Suprapubic skin (tissue), 4 donors: ENCODE results near the gene GASK1A. TPM values are rescaled to one million over a fixed set of nuclear protein-coding genes. Genes with fewer than 3 reads are reported as not detected.

Experiments used
- DNase-seq, 2 donors: peaks; one replicate each; pipeline ENCODE4 v3.0.0-alpha.2; 2019; ENCODE audit warnings: low spot score in 2 of 2
- H3K27ac ChIP-seq: fragments of 200-600 bp; sonication (generic); one replicate; pipeline ENCODE4 v1.5.1; 2019
- H3K27me3 ChIP-seq: fragments of 200-600 bp; sonication (generic); one replicate; pipeline ENCODE4 v1.5.1; 2019
- H3K36me3 ChIP-seq: fragments of 200-600 bp; sonication (generic); one replicate; pipeline ENCODE4 v1.5.1; 2019
- H3K4me1 ChIP-seq: fragments of 200-600 bp; sonication (generic); one replicate; pipeline ENCODE4 v1.5.1; 2019
- H3K4me3 ChIP-seq: fragments of 200-600 bp; sonication (generic); one replicate; pipeline ENCODE4 v1.5.1; 2019; ENCODE audit warnings: mild to moderate bottlenecking
- H3K9me3 ChIP-seq: fragments of 200-600 bp; sonication (generic); one replicate; pipeline ENCODE4 v1.5.1; 2019
- EP300 ChIP-seq: sonication (generic); formaldehyde crosslinking; IDR thresholded peaks from one replicate; pipeline ENCODE4 v1.6.1; 2017; ENCODE audit warnings: antibody characterized with exemption
- POLR2A ChIP-seq, 2 donors: fragments of 450-650 bp; IDR thresholded peaks; one replicate each; pipeline ENCODE4 v1.6.1; 2017; ENCODE audit warnings: antibody characterized with exemption in 2 of 2, mild to moderate bottlenecking in 2 of 2, moderate library complexity in 2 of 2
- POLR2AphosphoS5 ChIP-seq, 3 donors: sonication (generic); formaldehyde crosslinking; IDR thresholded peaks; one replicate each; pipeline ENCODE4 v1.6.1; 2017; ENCODE audit warnings: antibody characterized with exemption in 3 of 3
- WGBS: methylation state at CpG from one replicate; pipeline ENCODE4 v1.1.5; 2018; 5-methylcytosine and 5-hydroxymethylcytosine counted together
- total RNA-seq, 4 donors: library from RNA; depleted of rRNA; stranded (reverse); fragments of >200 nt; gene quantifications; one replicate each; pipeline ENCODE4 v1.1.0, GENCODE V29; 2016
- TF ChIP-seq, protein P1 (sequence below), 2 donors: fragments of 200-600 bp in 1 of 2; fragments of 450-650 bp in 1 of 2; sonication (generic) in 1 of 2; IDR thresholded peaks; one replicate each; pipeline ENCODE4 v1.5.1; 2016 to 2019; ENCODE audit warnings: antibody characterized with exemption in 2 of 2, mild to moderate bottlenecking in 1 of 2, moderate library complexity in 1 of 2

GASK1A gene
- total RNA-seq, 4 donors from 2014 or later = 1.5 to 8.2 (median 3.2) TPM

DNA sequence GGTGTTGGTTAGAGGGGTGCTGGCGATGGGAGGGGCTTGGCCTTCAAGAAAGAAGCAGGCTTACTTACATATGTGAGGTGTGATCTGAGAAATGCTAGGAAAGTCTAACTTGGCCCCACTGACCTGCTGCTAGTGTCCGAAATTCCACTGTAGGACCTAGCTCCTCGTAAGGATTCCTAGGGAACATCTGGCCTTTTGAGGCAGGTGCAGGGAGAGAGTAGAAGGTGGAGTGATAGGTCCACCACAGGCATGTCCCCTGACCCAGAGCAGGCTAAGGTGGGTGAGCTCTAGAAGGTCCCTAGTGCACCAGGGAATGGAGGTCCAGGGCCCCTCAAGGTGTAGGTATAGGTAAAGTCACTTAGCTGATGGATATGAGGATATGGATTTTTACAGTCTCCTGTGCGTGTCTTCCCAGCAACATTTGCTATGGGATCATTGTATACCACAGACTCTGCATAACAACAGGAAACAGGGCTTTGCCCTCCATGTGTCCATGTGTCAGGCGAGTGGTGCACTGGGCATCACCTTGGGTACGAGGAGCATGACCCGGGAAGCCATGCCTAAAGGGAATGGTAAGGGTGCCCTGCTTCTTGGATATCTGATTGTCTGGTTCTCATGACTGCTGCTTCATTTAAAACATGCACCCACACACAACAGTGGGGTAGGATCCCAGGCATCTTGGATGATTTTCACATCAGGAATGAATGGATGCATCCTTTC lies 94.2 kb downstream of the GASK1A start:
- Histone ChIP-seq H3K4me3 (no peak overlapping the region), H3K36me3 (no peaks in the 10 kb centered on the region), H3K4me1 (no peaks in the 10 kb centered on the region), H3K9me3 (no peaks in the 10 kb centered on the region), H3K27me3 (no peaks in the 10 kb centered on the region), H3K27ac (no peak overlapping the region)
- 87% methylated on average over 7 of the region's 7 CpGs for WGBS
- DNase-seq = no peak
- TF ChIP-seq EP300 = no peak
- TF ChIP-seq, protein P1, sequence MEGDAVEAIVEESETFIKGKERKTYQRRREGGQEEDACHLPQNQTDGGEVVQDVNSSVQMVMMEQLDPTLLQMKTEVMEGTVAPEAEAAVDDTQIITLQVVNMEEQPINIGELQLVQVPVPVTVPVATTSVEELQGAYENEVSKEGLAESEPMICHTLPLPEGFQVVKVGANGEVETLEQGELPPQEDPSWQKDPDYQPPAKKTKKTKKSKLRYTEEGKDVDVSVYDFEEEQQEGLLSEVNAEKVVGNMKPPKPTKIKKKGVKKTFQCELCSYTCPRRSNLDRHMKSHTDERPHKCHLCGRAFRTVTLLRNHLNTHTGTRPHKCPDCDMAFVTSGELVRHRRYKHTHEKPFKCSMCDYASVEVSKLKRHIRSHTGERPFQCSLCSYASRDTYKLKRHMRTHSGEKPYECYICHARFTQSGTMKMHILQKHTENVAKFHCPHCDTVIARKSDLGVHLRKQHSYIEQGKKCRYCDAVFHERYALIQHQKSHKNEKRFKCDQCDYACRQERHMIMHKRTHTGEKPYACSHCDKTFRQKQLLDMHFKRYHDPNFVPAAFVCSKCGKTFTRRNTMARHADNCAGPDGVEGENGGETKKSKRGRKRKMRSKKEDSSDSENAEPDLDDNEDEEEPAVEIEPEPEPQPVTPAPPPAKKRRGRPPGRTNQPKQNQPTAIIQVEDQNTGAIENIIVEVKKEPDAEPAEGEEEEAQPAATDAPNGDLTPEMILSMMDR (IDR thresholded peaks at IDR 0.05) = no peak
- TF ChIP-seq POLR2AphosphoS5 (IDR thresholded peaks at IDR 0.05) = no peak
- TF ChIP-seq POLR2A (IDR thresholded peaks at IDR 0.05) = no peak

DNA sequence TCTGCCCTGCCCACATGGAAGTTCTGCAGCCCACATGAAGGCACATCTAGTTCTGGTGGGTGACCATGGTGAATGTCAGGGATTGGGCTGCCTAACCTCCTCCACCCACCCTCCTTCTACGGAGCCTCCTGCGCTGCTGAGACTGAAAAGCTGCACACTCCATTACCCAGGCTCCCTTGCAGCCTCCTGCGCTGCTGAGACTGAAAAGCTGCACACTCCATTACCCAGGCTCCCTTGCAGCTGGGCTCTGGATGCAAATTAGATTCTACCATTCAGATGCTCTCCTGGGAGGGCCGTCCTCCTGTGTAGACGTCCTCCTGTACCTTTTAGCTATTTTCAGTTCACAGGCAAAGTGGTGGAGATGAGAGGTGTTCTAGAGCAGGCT lies 94.7 kb downstream of the GASK1A start:
- H3K27me3 ChIP-seq = no peaks in the 10 kb centered on the region
- no peak overlapping the region for H3K4me3 ChIP-seq
- TF ChIP-seq POLR2A (IDR thresholded peaks at IDR 0.05) (no peak), POLR2AphosphoS5 (IDR thresholded peaks at IDR 0.05) (no peak), EP300 (no peak)
- TF ChIP-seq, protein P1 (IDR thresholded peaks at IDR 0.05) = no peak
- no peaks in the 10 kb centered on the region for H3K9me3 ChIP-seq
- H3K4me1 ChIP-seq = no peaks in the 10 kb centered on the region
- no peaks in the 10 kb centered on the region for H3K36me3 ChIP-seq
- DNase-seq = no peak
- H3K27ac ChIP-seq = no peak overlapping the region
- WGBS = 83% methylated on average over 3 of the region's 5 CpGs

DNA sequence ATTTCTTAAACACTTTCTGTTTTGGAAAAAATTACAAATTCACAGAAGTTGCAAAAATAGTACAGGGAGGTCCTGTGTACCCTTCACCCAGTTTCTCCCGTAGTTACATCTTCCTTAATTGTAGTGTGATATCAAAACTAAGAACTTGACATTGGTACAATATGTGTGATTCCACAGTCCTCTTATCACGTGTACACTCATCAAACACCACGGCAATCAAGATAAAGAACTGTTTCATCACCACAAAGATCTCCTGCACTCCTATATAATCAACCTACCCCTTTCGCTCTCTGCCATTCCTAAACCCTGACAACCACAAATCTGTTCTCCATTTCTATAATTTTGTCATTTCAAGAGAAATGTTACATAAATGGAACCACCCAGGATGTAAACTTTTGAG lies 95.4 kb downstream of the GASK1A start:
- Histone ChIP-seq H3K27me3 (no peaks in the 10 kb centered on the region), H3K4me1 (no peaks in the 10 kb centered on the region), H3K27ac (no peak overlapping the region), H3K4me3 (no peak overlapping the region), H3K9me3 (no peaks in the 10 kb centered on the region), H3K36me3 (peaks cover 2% of the 10 kb centered on the region)
- TF ChIP-seq EP300 (no peak), POLR2A (IDR thresholded peaks at IDR 0.05) (no peak), POLR2AphosphoS5 (IDR thresholded peaks at IDR 0.05) (no peak)
- TF ChIP-seq, protein P1 (IDR thresholded peaks at IDR 0.05) = no peak
- 78% methylated on average over 4 of the region's 4 CpGs for WGBS
- no peak for DNase-seq

DNA sequence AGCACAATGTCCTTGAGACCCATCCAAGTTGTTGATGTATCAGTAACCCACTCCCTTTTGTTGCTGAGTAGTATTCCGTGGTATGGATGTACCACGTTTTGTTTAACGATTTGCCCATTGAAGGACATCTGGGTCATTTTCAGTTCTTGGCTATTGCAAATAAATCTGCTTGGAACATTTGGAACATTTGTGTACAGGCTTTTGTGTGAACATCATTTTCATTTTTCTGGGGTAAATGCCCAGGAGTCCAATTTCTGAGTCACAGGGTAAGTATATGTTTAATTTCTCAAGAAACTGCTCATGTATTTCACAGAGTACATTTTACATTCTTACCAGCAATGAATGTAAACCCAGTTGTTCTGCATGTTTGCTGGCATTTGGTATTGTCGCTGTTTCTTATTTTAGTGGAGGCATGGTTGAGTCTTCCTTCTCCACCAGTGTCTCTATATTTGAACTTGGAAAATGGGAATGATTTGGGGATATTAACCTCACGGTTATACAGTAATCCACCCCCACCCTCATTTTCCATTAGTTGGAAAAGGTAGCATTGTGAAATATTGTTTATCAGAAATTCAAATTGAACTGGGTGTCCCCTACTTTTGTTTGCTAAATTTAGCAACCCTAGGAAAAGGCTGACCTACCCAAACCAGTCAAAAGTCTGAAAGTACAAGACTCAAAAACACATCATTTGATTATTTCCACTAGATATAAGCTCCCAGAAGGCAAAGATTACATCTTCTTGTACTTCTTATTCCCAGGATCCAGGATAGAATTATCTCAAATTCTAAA lies 96.0 kb downstream of the GASK1A start:
- Histone ChIP-seq H3K4me1 (no peaks in the 10 kb centered on the region), H3K9me3 (no peaks in the 10 kb centered on the region), H3K4me3 (no peak overlapping the region), H3K36me3 (peaks cover 9% of the 10 kb centered on the region), H3K27me3 (no peaks in the 10 kb centered on the region), H3K27ac (no peak overlapping the region)
- TF ChIP-seq, protein P1 (IDR thresholded peaks at IDR 0.05) = no peak
- TF ChIP-seq POLR2A (IDR thresholded peaks at IDR 0.05) (no peak), EP300 (no peak), POLR2AphosphoS5 (IDR thresholded peaks at IDR 0.05) (no peak)
- no peak for DNase-seq
- 89% methylated on average over 5 of the region's 5 CpGs for WGBS
